HepG2 (cell line): ENCODE data around the gene ATP11C. TPM values are rescaled to one million over a fixed set of nuclear protein-coding genes. Genes with fewer than 3 reads are reported as not detected.

Source experiments
- ATAC-seq: fragments of 200-7000 bp; cut with Tn5 transposase; 3 replicates; pipeline ENCODE4 v1.9.1; 2020; ENCODE audit warnings: mild to moderate bottlenecking, moderate library complexity
- BruUV-seq: library from RNA; stranded (reverse); fragments of 400-500 nt; replicated peaks from 2 replicates; lab custom pipeline; 2021; lab: Mats Ljungman, UMichigan
- CTCF ChIA-PET: fragments of 300-600 bp; formaldehyde crosslinking; extraction: SDS; loops from one replicate; lab custom pipeline; 2021; ENCODE audit warnings: low total read pairs, inconsistent platforms, low intra/inter-chr PET ratio; lab: Yijun Ruan, JAX
- POLR2A ChIA-PET: fragments of 350-600 bp; sonication (Branson Sonifier 250); formaldehyde crosslinking; loops from one replicate; lab custom pipeline; 2020; ENCODE audit warnings: antibody characterized with exemption, inconsistent platforms; lab: Yijun Ruan, JAX
- DNase-seq: peaks from one replicate; pipeline ENCODE4 v3.0.0-alpha.2; 2015; ENCODE audit warnings: low spot score
- FAIRE-seq: peaks from 3 replicates; lab custom pipeline; 2011; peaks lifted over from hg19 to GRCh38; lab: Jason Lieb, UNC
- H2AFZ ChIP-seq: one replicate; pipeline ENCODE4 v1.6.1; 2011; ENCODE audit warnings: low read length, inconsistent platforms
- H3K27ac ChIP-seq: fragments of 300-600 bp; 3 replicates; pipeline ENCODE4 v1.8.0; 2011; ENCODE audit warnings: mixed run types, mild to moderate bottlenecking, mixed read lengths, low read length, inconsistent platforms; ENCODE audit not compliant: insufficient read depth; ENCODE audit errors: extremely low read length
- H3K27me3 ChIP-seq, 2 experiments: fragments of 200-600 bp in 1 of 2; 2 replicates in 1 of 2; 3 replicates in 1 of 2; pipeline versions ENCODE4 v1.6.0 to v1.8.0; 2011; ENCODE audit warnings: low read length in 2 of 2, mild to moderate bottlenecking in 2 of 2, moderate library complexity in 2 of 2, inconsistent platforms in 1 of 2; ENCODE audit not compliant: insufficient read depth in 2 of 2, control insufficient read depth in 1 of 2
- H3K36me3 ChIP-seq, 2 experiments: fragments of 200-600 bp in 1 of 2; replicated peaks in 1 of 2; 2 replicates in 1 of 2; 3 replicates in 1 of 2; pipeline versions ENCODE4 v1.5.1 to v1.8.0; 2011; ENCODE audit warnings: low read length in 2 of 2, inconsistent platforms in 1 of 2; ENCODE audit not compliant: insufficient read depth in 2 of 2, control insufficient read depth in 1 of 2
- H3K4me1 ChIP-seq: 2 replicates; pipeline ENCODE4 v1.5.1; 2012; ENCODE audit warnings: low read length, inconsistent platforms; ENCODE audit not compliant: insufficient read depth
- H3K4me2 ChIP-seq: 2 replicates; pipeline ENCODE4 v1.6.0; 2011; ENCODE audit warnings: low read depth, low read length, inconsistent platforms
- H3K4me3 ChIP-seq, 3 experiments: fragments of 200-600 bp in 1 of 3; sonication (generic), shearing (Covaris generic) in 1 of 3; replicated peaks in 1 of 3; 2 replicates each; pipeline ENCODE4 v1.5.1; 2011 to 2016; ENCODE audit warnings: low read length in 3 of 3, inconsistent platforms in 2 of 3, low read depth in 2 of 3, mild to moderate bottlenecking in 2 of 3, control low read depth in 1 of 3, mixed read lengths in 1 of 3; ENCODE audit not compliant: insufficient read depth in 1 of 3
- H3K79me2 ChIP-seq: one replicate; pipeline ENCODE4 v1.6.1; 2011; ENCODE audit warnings: low read length, inconsistent platforms; ENCODE audit not compliant: insufficient read depth
- H3K9ac ChIP-seq: 2 replicates; pipeline ENCODE4 v1.6.0; 2011; ENCODE audit warnings: mild to moderate bottlenecking, low read depth, low read length, inconsistent platforms; ENCODE audit not compliant: insufficient read depth
- H3K9me3 ChIP-seq: 2 replicates; pipeline ENCODE4 v1.5.1; 2012; ENCODE audit warnings: mild to moderate bottlenecking, low read length
- H4K20me1 ChIP-seq: 2 replicates; pipeline ENCODE4 v1.6.0; 2011; ENCODE audit warnings: inconsistent platforms, mild to moderate bottlenecking, low read length, moderate library complexity; ENCODE audit not compliant: insufficient read depth
- FOSL2 ChIP-seq: sonication (generic); formaldehyde crosslinking; IDR thresholded peaks from 2 replicates; pipeline ENCODE4 v1.4.0; 2020; ENCODE audit warnings: missing genetic modification reagents
- MAFF ChIP-seq: IDR thresholded peaks from 2 replicates; pipeline ENCODE4 v1.6.1; 2011; ENCODE audit warnings: low read depth, low read length, improper control_type of control experiment
- MZF1 ChIP-seq: sonication (generic); formaldehyde crosslinking; IDR thresholded peaks from 2 replicates; pipeline ENCODE4 v1.8.1; 2023; ENCODE audit warnings: mild to moderate bottlenecking, missing genetic modification reagents, borderline replicate concordance
- STAG1 ChIP-seq: sonication (generic); formaldehyde crosslinking; IDR thresholded peaks from 2 replicates; pipeline ENCODE4 v1.4.0; 2020; ENCODE audit warnings: missing genetic modification reagents
- STAT5B ChIP-seq: sonication (generic); formaldehyde crosslinking; IDR thresholded peaks from 2 replicates; pipeline ENCODE4 v1.4.0; 2020; ENCODE audit warnings: missing genetic modification reagents
- ZFY ChIP-seq: sonication (generic); formaldehyde crosslinking; IDR thresholded peaks from 2 replicates; pipeline ENCODE4 v1.4.0; 2020; ENCODE audit warnings: missing genetic modification reagents
- ZNF549 ChIP-seq: sonication (generic); formaldehyde crosslinking; IDR thresholded peaks from 2 replicates; pipeline ENCODE4 v1.5.0; 2020; ENCODE audit warnings: missing genetic modification reagents
- WGBS: methylation state at CpG from one replicate; pipeline ENCODE4 v1.1.6; 2017; ENCODE audit warnings: low lambda C conversion rate; 5-methylcytosine and 5-hydroxymethylcytosine counted together
- in situ Hi-C: cut with HindIII; loops from 2 replicates; pipeline ENCODE4 v1.10.0; 2017; ENCODE audit warnings: low pct_unique_long_range_greater_than_20kb; ENCODE audit not compliant: extremely low pct_ligation_motif_present
- intact Hi-C: fragments of 100-400 bp; cut with micrococcal nuclease; formaldehyde crosslinking; loops from one replicate; pipeline ENCODE4 v1.10.0; 2022; ENCODE audit not compliant: unreplicated experiment
- polyA plus RNA-seq, 8 experiments: library from polyadenylated mRNA; depleted of rRNA in 3 of 8; stranded (reverse) in 7 of 8; unstranded in 1 of 8; fragments of >200 nt; fragmentation: Illumina TruSeq in 4 of 8; extraction: Trizol in 4 of 8; gene quantifications; 2 replicates each; pipeline versions ENCODE4 v1.2.1 to v1.2.3, GENCODE V29; 2011 to 2016; ENCODE audit warnings: low read depth in 4 of 8, missing spikeins in 1 of 8, mixed read lengths in 1 of 8; ENCODE audit not compliant: insufficient read depth in 1 of 8
- total RNA-seq, 5 experiments: library from RNA; depleted of rRNA; stranded (reverse); fragments of >200 nt; fragmentation: Illumina TruSeq; extraction: Trizol; gene quantifications; 2 replicates each; pipeline ENCODE4 v1.2.3, GENCODE V29; 2016; ENCODE audit warnings: low read depth in 1 of 5
- TF ChIP-seq, protein P1 (sequence below): sonication (generic); formaldehyde crosslinking; IDR thresholded peaks from 2 replicates; pipeline ENCODE4 v1.5.0; 2020; ENCODE audit warnings: missing genetic modification reagents

Gene ATP11C
- total and polyA plus RNA-seq, 2 of the 13 experiments (the other 11 are each of a cell fraction or from before 2014, with no cell fraction given), result 8.5 to 16.9 TPM

DNA sequence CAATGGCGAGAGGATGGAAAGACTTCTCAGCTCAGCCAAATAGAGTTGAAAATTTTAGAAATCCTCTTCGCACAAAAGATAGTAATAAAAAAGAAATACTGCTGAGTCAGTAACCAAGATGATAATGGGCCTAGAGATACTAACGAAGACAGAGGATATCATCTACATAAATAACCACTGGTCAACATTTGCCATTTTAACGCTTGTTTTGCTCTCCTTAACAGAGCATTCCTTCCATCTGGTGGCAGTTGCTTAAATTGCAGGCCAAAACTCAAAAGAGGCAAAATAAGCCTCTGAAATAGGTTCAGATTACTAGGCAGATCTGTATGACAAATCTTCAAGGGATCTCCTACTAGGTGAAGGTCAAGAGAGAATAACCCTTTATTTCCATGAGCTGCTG is 173.2 kb downstream of the ATP11C start (continued):
- TF ChIP-seq ZNF549 (CRISPR knock-in tag) (no peak), STAG1 (CRISPR knock-in tag) (peak; percentile 35), MAFF (0 out of 2 replicates have a peak, but pooled peaks have one; percentile 24), ZFY (CRISPR knock-in tag) (no peak), MZF1 (no peak)
- TF ChIP-seq, protein P1, sequence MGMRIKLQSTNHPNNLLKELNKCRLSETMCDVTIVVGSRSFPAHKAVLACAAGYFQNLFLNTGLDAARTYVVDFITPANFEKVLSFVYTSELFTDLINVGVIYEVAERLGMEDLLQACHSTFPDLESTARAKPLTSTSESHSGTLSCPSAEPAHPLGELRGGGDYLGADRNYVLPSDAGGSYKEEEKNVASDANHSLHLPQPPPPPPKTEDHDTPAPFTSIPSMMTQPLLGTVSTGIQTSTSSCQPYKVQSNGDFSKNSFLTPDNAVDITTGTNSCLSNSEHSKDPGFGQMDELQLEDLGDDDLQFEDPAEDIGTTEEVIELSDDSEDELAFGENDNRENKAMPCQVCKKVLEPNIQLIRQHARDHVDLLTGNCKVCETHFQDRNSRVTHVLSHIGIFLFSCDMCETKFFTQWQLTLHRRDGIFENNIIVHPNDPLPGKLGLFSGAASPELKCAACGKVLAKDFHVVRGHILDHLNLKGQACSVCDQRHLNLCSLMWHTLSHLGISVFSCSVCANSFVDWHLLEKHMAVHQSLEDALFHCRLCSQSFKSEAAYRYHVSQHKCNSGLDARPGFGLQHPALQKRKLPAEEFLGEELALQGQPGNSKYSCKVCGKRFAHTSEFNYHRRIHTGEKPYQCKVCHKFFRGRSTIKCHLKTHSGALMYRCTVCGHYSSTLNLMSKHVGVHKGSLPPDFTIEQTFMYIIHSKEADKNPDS (CRISPR knock-in tag), result no peak
- TF ChIP-seq, all 625 proteins: peak for 4

DNA sequence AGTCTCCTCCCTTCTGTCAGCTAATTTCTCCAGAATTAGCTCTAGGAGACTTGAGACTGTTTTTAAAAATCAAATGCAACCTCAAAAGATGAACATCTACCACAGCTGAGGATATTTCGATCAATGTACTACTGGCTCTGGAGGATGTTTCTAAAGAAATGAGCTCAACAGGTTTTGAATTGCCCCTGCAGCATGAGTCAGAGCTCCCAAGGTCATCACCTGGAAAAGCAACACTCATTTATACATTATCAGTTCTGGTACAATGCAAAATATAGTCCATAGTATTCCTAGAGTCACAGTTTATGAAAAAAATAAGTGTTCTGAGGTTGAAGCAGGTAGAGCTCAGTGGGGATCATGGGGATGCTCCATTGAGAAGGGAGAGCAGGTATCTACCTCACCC is 174.0 kb downstream of the ATP11C start:
- no peaks in the 10 kb centered on the region for H3K27me3 ChIP-seq
- DNase-seq, result no peak
- H3K79me2 ChIP-seq, result no peaks in the 10 kb centered on the region
- H3K36me3 ChIP-seq, result no peaks in the 10 kb centered on the region
- H3K9ac ChIP-seq, result no peak overlapping the region
- H3K9me3 ChIP-seq, result peaks cover 9% of the 10 kb centered on the region; the same call in 1 of the 2 replicates
- TF ChIP-seq FOSL2 (CRISPR knock-in tag) (0 out of 2 replicates have a peak, but pooled peaks have one; percentile 23), STAT5B (no peak)
- H3K27ac ChIP-seq, result no peak overlapping the region
- 83% methylated on average over 1 of the region's 1 CpG for WGBS
- in situ Hi-C loops, result no loop called here
- no peak overlapping the region for H3K4me3 ChIP-seq
- no peaks in the 10 kb centered on the region for H4K20me1 ChIP-seq
- no peaks in the 10 kb centered on the region for H3K4me1 ChIP-seq
- POLR2A ChIA-PET, result no interaction called here
- no peak for ATAC-seq
- BruUV-seq, result no TSS peak
- H3K4me2 ChIP-seq, result no peak overlapping the region
- H2AFZ ChIP-seq, result no peak overlapping the region
- FAIRE-seq, result no peak
- CTCF ChIA-PET, result no interaction called here
- intact Hi-C loops, result no loop called here
